Loucy (cell line): Measurements from ENCODE around the gene ZNF148.

Experiments
- EZH2phosphoT487 ChIP-seq: fragments of 200-600 bp; IDR thresholded peaks from 2 replicates; pipeline ENCODE4 v1.6.1; 2018; ENCODE audit warnings: antibody characterized with exemption, mild to moderate bottlenecking, moderate library complexity, borderline replicate concordance
- TF ChIP-seq, protein P1 (sequence below): fragments of 200-600 bp; sonication (generic); conservative IDR thresholded peaks from 2 replicates; pipeline ENCODE4 v1.5.1; 2014; ENCODE audit warnings: mild to moderate bottlenecking, antibody characterized with exemption, low read length

DNA sequence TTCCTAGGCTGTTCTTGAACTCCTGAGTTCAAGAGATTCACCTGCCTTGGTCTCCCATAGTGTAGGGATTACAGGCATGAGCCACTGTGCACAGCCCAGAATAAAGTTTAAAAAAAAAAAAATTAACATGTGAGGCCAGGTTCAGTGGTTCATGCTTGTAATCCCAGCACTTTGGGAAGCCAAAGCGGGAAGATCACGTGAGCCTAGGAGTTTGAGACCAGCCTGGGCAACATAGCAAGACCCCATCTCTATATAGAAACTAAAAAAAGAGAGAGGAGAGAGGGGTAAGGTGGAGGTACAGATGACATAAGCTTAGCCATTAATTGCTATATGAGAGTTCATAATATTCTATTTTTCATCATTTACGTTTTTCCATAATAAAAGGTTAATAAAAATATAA, 21.5 kb downstream of the ZNF148 start:
- no peak for TF ChIP-seq EZH2phosphoT487
- TF ChIP-seq, protein P1, sequence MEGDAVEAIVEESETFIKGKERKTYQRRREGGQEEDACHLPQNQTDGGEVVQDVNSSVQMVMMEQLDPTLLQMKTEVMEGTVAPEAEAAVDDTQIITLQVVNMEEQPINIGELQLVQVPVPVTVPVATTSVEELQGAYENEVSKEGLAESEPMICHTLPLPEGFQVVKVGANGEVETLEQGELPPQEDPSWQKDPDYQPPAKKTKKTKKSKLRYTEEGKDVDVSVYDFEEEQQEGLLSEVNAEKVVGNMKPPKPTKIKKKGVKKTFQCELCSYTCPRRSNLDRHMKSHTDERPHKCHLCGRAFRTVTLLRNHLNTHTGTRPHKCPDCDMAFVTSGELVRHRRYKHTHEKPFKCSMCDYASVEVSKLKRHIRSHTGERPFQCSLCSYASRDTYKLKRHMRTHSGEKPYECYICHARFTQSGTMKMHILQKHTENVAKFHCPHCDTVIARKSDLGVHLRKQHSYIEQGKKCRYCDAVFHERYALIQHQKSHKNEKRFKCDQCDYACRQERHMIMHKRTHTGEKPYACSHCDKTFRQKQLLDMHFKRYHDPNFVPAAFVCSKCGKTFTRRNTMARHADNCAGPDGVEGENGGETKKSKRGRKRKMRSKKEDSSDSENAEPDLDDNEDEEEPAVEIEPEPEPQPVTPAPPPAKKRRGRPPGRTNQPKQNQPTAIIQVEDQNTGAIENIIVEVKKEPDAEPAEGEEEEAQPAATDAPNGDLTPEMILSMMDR: no peak
